A673 (cell line): ENCODE measurements around the gene TTC7B.

Experiments used
- EZH2 ChIP-seq: fragments of 200-600 bp; sonication (generic); IDR thresholded peaks from 2 replicates; pipeline ENCODE4 v1.6.1; 2017; ENCODE audit warnings: borderline replicate concordance, low read depth, mild to moderate bottlenecking, mixed read lengths, antibody characterized with exemption, low read length; ENCODE audit not compliant: poor library complexity, severe bottlenecking
- TF ChIP-seq, protein P1 (sequence below): fragments of 300-800, 200-600 bp; sonication (generic); conservative IDR thresholded peaks from 2 replicates; pipeline ENCODE4 v1.5.1; 2017; ENCODE audit warnings: low read depth, mild to moderate bottlenecking, antibody characterized with exemption, low read length, moderate library complexity, mixed read lengths

DNA sequence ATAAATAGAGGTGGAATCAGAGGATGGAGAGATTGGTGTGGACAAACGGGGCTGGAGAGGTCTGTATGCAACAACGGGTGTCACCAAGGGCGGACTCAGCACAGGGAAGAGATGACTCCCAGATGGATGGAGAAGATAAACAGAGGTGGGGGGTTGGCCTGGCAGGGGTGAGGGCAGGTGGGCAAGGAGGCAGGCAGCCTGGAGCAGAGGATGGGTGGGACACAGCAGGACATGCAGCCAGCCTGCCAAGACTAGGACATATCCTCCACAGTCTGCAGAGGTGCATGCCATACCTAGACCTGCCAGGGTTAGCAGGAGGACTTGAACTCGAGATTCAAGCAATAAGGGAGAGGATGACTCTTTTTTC is 56.2 kb downstream of the TTC7B start:
- TF ChIP-seq, protein P1, sequence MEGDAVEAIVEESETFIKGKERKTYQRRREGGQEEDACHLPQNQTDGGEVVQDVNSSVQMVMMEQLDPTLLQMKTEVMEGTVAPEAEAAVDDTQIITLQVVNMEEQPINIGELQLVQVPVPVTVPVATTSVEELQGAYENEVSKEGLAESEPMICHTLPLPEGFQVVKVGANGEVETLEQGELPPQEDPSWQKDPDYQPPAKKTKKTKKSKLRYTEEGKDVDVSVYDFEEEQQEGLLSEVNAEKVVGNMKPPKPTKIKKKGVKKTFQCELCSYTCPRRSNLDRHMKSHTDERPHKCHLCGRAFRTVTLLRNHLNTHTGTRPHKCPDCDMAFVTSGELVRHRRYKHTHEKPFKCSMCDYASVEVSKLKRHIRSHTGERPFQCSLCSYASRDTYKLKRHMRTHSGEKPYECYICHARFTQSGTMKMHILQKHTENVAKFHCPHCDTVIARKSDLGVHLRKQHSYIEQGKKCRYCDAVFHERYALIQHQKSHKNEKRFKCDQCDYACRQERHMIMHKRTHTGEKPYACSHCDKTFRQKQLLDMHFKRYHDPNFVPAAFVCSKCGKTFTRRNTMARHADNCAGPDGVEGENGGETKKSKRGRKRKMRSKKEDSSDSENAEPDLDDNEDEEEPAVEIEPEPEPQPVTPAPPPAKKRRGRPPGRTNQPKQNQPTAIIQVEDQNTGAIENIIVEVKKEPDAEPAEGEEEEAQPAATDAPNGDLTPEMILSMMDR, result no peak
- no peak for TF ChIP-seq EZH2
